Stimulated activated naive CD4-positive, alpha-beta T cell treated with Interleukin-2 at 50 U/mL for 16 hours (primary cell): Measurements from ENCODE around the gene ICE1.
"Not testable (repeated sequence)": the region's sequence is repeated elsewhere in the genome, so short reads cannot be mapped to it uniquely, and the experiment has no call there.

Source experiments
- DNase-seq: peaks from one replicate; lab custom pipeline; 2025; lab: John Stamatoyannopoulos, UW

ICE1 gene

GRCh38 chr5:5421961-5422818, at the start of gene ICE1:
Gene ICE1, plus strand, starts transcription at chr5:5422677. Its CDS starts 239 bp downstream, at chr5:5422916.
- peak; percentile 92 for DNase-seq

GRCh38 chr5:5372930-5373329, 49.5 kb upstream of the ICE1 start:
- DNase-seq = no peak

GRCh38 chr5:5373351-5373989, 49.0 kb upstream of the ICE1 start:
- DNase-seq = no peak

- DNase-seq = no peak
Measured at GRCh38 chr5:5374009-5374715, 48.3 kb upstream of the ICE1 start.

GRCh38 chr5:5377780-5378179, 44.7 kb upstream of the ICE1 start:
- DNase-seq = no peak

- DNase-seq = no peak
Measured at GRCh38 chr5:5378531-5378930, 43.9 kb upstream of the ICE1 start.

GRCh38 chr5:5380298-5380697, 42.2 kb upstream of the ICE1 start:
- no peak for DNase-seq

- DNase-seq = no peak
Measured at GRCh38 chr5:5381310-5381913, 41.1 kb upstream of the ICE1 start.

- DNase-seq = no peak
Measured at GRCh38 chr5:5383461-5383860, 39.0 kb upstream of the ICE1 start.

GRCh38 chr5:5384660-5385330, 37.7 kb upstream of the ICE1 start:
- DNase-seq = no peak

- no peak for DNase-seq
Measured at GRCh38 chr5:5385331-5385662, 37.2 kb upstream of the ICE1 start.

GRCh38 chr5:5386329-5386728, 36.1 kb upstream of the ICE1 start:
- no peak for DNase-seq

GRCh38 chr5:5387192-5387591, 35.3 kb upstream of the ICE1 start:
- no peak for DNase-seq

GRCh38 chr5:5387777-5388176, 34.7 kb upstream of the ICE1 start:
- DNase-seq = no peak

- not testable (repeated sequence) for DNase-seq
Measured at GRCh38 chr5:5390121-5390869, 32.2 kb upstream of the ICE1 start.

GRCh38 chr5:5392504-5392903, 30.0 kb upstream of the ICE1 start:
- DNase-seq = not testable (repeated sequence)

GRCh38 chr5:5394384-5394986, 28.0 kb upstream of the ICE1 start:
- not testable (repeated sequence) for DNase-seq

GRCh38 chr5:5395093-5395492, 27.4 kb upstream of the ICE1 start:
- DNase-seq = not testable (repeated sequence)

- DNase-seq = no peak
Measured at GRCh38 chr5:5398071-5398470, 24.4 kb upstream of the ICE1 start.

GRCh38 chr5:5401095-5401494, 21.4 kb upstream of the ICE1 start:
- DNase-seq = no peak

- DNase-seq = no peak
Measured at GRCh38 chr5:5403741-5404140, 18.7 kb upstream of the ICE1 start.
